Testis (tissue), 3 donors: ENCODE measurements around the gene PPARGC1A. TPM values are rescaled to one million over a fixed set of nuclear protein-coding genes. Genes with fewer than 3 reads are reported as not detected.
A peak's percentile ranks its signal among the peaks of the same experiment; 100 is the strongest.

ENCODE experiments used
- DNase-seq: peaks from one replicate; pipeline ENCODE4 v3.0.0-alpha.2; 2019
- H3K27ac ChIP-seq, 2 donors: fragments of 200-600 bp; sonication (generic); one replicate each; pipeline ENCODE4 v1.5.1; 2019
- H3K27me3 ChIP-seq: fragments of 200-600 bp; sonication (generic); one replicate; pipeline ENCODE4 v1.5.1; 2019
- H3K36me3 ChIP-seq: fragments of 200-600 bp; sonication (generic); one replicate; pipeline ENCODE4 v1.5.1; 2017; ENCODE audit warnings: low read depth; ENCODE audit errors: missing control alignments
- H3K4me1 ChIP-seq: fragments of 200-600 bp; sonication (generic); one replicate; pipeline ENCODE4 v1.5.1; 2019
- H3K4me3 ChIP-seq, 2 donors: fragments of 200-600 bp; sonication (generic); one replicate each; pipeline ENCODE4 v1.5.1; 2017 to 2019
- H3K9me3 ChIP-seq: fragments of 200-600 bp; sonication (generic); one replicate; pipeline ENCODE4 v1.5.1; 2017
- CTCF ChIP-seq, 3 experiments: fragments of 450-650 bp in 2 of 3; fragments of 200-600 bp in 1 of 3; sonication (generic) in 1 of 3; IDR thresholded peaks; one replicate each; pipeline ENCODE4 v1.5.1; 2016 to 2019; ENCODE audit warnings: antibody characterized with exemption in 3 of 3, mild to moderate bottlenecking in 2 of 3, moderate library complexity in 1 of 3
- POLR2A ChIP-seq: fragments of 450-650 bp; IDR thresholded peaks from one replicate; pipeline ENCODE4 v1.6.1; 2017; ENCODE audit warnings: antibody characterized with exemption, mild to moderate bottlenecking, moderate library complexity
- WGBS, 2 donors: methylation state at CpG; one replicate each; pipeline ENCODE4 v1.1.5; 2018; 5-methylcytosine and 5-hydroxymethylcytosine counted together
- intact Hi-C: fragments of 100-400 bp; cut with DNase I; formaldehyde crosslinking; loops from one replicate; pipeline ENCODE4 v1.15.1; 2023; ENCODE audit warnings: low total_unique reads
- polyA plus RNA-seq: library from polyadenylated mRNA; stranded (reverse); fragments of 350-450 nt; fragmentation: Illumina TruSeq; extraction: RNeasy Lipid Tissue Mini Kit (QIAGEN cat#74804); gene quantifications from one replicate; pipeline ENCODE4 v1.2.3, GENCODE V29; 2014; ENCODE audit warnings: low read depth, low replicate concordance; ENCODE audit not compliant: insufficient read depth
- total RNA-seq, 2 donors: library from RNA; depleted of rRNA; stranded (reverse); fragments of >200 nt; gene quantifications; one replicate each; pipeline ENCODE4 v1.2.3, GENCODE V29; 2016

Gene PPARGC1A
- total and polyA plus RNA-seq, 3 donors from 2014 or later = 15.4 to 33.4 (median 33.0) TPM

- intact Hi-C loops = no loop called here
- DNase-seq = peak; percentile 39
- Histone ChIP-seq H3K27me3 (no peaks in the 10 kb centered on the region), H3K4me3 (peak overlapping the region; percentile 46 to 49), H3K27ac (peak overlapping the region in 1 of 2 donors; percentile 75), H3K36me3 (no peaks in the 10 kb centered on the region), H3K4me1 (peaks cover 6% of the 10 kb centered on the region), H3K9me3 (no peaks in the 10 kb centered on the region)
- TF ChIP-seq CTCF (IDR thresholded peaks at IDR 0.05) = no peak
- TF ChIP-seq POLR2A = no peak
- WGBS, 2 donors = 3 to 5% methylated on average over 25 of the region's 25 CpGs
Observed at GRCh38 chr4:23888421-23889319, 1.2 kb downstream of the PPARGC1A start.

DNA sequence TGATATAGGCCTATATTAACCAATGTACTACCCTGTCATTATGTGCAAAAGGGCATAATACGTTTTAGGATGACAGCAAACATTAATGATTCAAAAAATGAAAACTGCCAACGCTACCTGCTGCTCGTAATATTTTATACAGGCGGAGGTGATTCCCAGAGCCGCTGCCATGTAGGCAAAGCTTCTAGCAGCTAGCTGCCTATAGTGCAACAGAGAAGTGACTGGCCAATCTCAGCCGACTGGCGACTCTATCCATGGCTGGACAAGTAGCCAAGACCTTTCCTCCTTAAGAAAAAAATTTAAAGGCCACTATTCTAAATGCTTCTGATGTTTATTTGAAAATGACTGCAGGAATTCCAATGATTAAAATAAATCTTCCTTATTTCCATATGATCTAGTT is 1.9 kb downstream of the PPARGC1A start:
- Histone ChIP-seq H3K27ac (no peak overlapping the region), H3K36me3 (no peaks in the 10 kb centered on the region), H3K27me3 (no peaks in the 10 kb centered on the region), H3K9me3 (no peaks in the 10 kb centered on the region), H3K4me3 (peak overlapping the region; percentile 46 to 49), H3K4me1 (peaks cover 6% of the 10 kb centered on the region)
- peak; percentile 40 for DNase-seq
- WGBS, 2 donors = 49 to 52% methylated on average over 7 of the region's 7 CpGs
- intact Hi-C loops = no loop called here
- TF ChIP-seq POLR2A = no peak
- TF ChIP-seq CTCF (IDR thresholded peaks at IDR 0.05) = no peak

DNA sequence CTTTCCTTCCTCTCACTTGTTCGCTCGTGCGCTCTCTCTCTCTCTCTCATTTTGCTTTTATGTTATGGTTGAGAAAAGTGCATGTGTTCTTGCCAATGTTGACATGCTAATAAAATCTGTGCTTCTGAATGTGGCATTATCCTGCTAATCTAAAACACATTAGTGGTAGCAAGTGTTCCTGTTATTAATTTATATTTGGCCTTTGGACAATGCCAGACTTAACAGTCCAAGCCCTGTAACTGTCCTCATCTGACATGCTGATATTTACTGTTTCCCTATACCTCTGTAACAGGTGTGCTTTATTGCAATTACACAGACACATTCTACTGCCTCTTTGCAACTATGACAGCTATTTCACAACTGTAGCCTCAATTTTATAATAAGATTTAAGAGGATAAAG is 2.7 kb downstream of the PPARGC1A start:
- Histone ChIP-seq H3K27me3 (no peaks in the 10 kb centered on the region), H3K4me3 (no peak overlapping the region), H3K9me3 (no peaks in the 10 kb centered on the region), H3K4me1 (peaks cover 6% of the 10 kb centered on the region), H3K36me3 (no peaks in the 10 kb centered on the region), H3K27ac (no peak overlapping the region)
- DNase-seq = no peak
- WGBS, 2 donors = 92 to 93% methylated on average over 3 of the region's 3 CpGs
- no peak for TF ChIP-seq CTCF (IDR thresholded peaks at IDR 0.05)
- no peak for TF ChIP-seq POLR2A
- intact Hi-C loops = no loop called here

DNA sequence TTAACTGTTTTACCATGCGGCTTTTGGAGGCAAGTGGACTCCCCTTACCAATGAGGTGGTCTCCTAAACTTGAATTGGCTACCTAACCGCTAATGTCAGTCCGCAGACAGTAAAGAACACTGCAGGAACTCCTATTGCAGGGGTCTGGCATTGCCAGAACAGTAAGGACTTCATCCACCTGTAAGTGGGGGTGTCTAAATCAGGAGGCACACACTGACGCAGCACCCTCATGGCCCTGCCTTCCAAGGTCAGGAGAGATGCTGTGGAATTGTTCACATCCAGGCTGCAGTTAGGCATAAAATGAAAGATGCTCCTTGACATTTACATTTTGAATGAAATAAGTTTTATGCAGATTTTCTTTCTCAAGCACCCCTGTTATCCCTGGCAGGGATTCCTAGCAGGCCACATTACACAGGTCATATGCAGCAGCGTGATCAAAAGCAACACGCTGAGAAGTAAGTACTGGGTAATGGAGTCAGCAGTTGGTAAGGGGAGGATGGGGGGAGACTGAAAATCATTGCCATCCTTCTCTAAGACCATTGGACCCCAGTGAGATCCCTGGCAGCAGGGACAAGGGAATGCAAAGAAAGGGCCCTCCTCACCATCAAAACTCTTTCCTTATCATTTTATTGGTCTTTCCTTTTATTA is 3.8 kb downstream of the PPARGC1A start:
- H3K27ac ChIP-seq = no peak overlapping the region

More for the DNA sequence above, 3.8 kb downstream of the PPARGC1A start:
- TF ChIP-seq POLR2A (no peak), CTCF (IDR thresholded peaks at IDR 0.05) (no peak)
- no peaks in the 10 kb centered on the region for H3K27me3 ChIP-seq
- no peaks in the 10 kb centered on the region for H3K36me3 ChIP-seq
- DNase-seq = no peak
- H3K4me1 ChIP-seq = peaks cover 6% of the 10 kb centered on the region
- intact Hi-C loops = no loop called here
- H3K9me3 ChIP-seq = no peaks in the 10 kb centered on the region
- 83 to 90% methylated on average over 6 of the region's 6 CpGs for WGBS, 2 donors
- H3K4me3 ChIP-seq = no peak overlapping the region
